Neural cell (in vitro differentiated cells): Measurements from ENCODE around the gene RIMKLB. TPM values are rescaled to one million over a fixed set of nuclear protein-coding genes. Genes with fewer than 3 reads are reported as not detected.

Source experiments
- H2AFZ ChIP-seq: fragments of 200-600, 300-800 bp; sonication (generic), shearing (Covaris generic); 2 replicates; pipeline ENCODE4 v1.6.0; 2014; ENCODE audit warnings: low read depth, mild to moderate bottlenecking, antibody characterized with exemption, low read length, moderate library complexity
- H3F3A ChIP-seq: fragments of 200-600 bp; shearing (Covaris generic); 2 replicates; pipeline ENCODE4 v1.6.1; 2016; ENCODE audit warnings: mild to moderate bottlenecking, moderate library complexity, mixed read lengths, antibody characterized with exemption, low read length; ENCODE audit not compliant: insufficient read depth, poor library complexity, severe bottlenecking
- H3K27ac ChIP-seq: fragments of 200-600, 300-800 bp; sonication (generic), shearing (Covaris generic); 2 replicates; pipeline ENCODE4 v1.5.1; 2014; ENCODE audit warnings: mild to moderate bottlenecking, low read length, moderate library complexity
- H3K27me3 ChIP-seq: fragments of 300-800, 200-600 bp; sonication (generic), shearing (Covaris generic); 2 replicates; pipeline ENCODE4 v1.6.0; 2014; ENCODE audit warnings: mild to moderate bottlenecking, low read depth, low read length, moderate library complexity; ENCODE audit not compliant: insufficient read depth
- H3K36me3 ChIP-seq: fragments of 300-800, 200-600 bp; sonication (generic), shearing (Covaris generic); 2 replicates; pipeline ENCODE4 v1.5.1; 2014; ENCODE audit warnings: mild to moderate bottlenecking, antibody characterized with exemption, low read length, moderate library complexity; ENCODE audit not compliant: insufficient read depth
- H3K4me2 ChIP-seq: fragments of 300-800, 200-600 bp; sonication (generic), shearing (Covaris generic); 2 replicates; pipeline ENCODE4 v1.6.0; 2014; ENCODE audit warnings: mild to moderate bottlenecking, low read length
- H3K4me3 ChIP-seq: fragments of 300-800, 200-600 bp; sonication (generic), shearing (Covaris generic); 2 replicates; pipeline ENCODE4 v1.5.1; 2014; ENCODE audit warnings: mild to moderate bottlenecking, low read length, moderate library complexity
- H3K79me2 ChIP-seq: fragments of 200-600 bp; shearing (Covaris generic); replicated peaks from 2 replicates; pipeline ENCODE4 v1.6.0; 2014; ENCODE audit warnings: mild to moderate bottlenecking, low read length, moderate library complexity; ENCODE audit not compliant: insufficient read depth
- H3K9ac ChIP-seq: fragments of 300-800, 200-600 bp; sonication (generic), shearing (Covaris generic); 2 replicates; pipeline ENCODE4 v1.6.1; 2016; ENCODE audit warnings: mild to moderate bottlenecking, low read length, mixed read lengths
- H3K9me2 ChIP-seq: fragments of 200-600 bp; shearing (Covaris generic); 2 replicates; pipeline ENCODE4 v1.6.1; 2016; ENCODE audit warnings: mild to moderate bottlenecking, low read length, mixed read lengths; ENCODE audit not compliant: insufficient read depth
- H3K9me3 ChIP-seq: fragments of 200-600, 300-800 bp; sonication (generic), shearing (Covaris generic); 2 replicates; pipeline ENCODE4 v1.6.1; 2016; ENCODE audit warnings: mild to moderate bottlenecking, mixed run types, low read length, moderate library complexity, mixed read lengths
- H4K20me1 ChIP-seq: fragments of 200-600 bp; shearing (Covaris generic); 2 replicates; pipeline ENCODE4 v1.6.1; 2016; ENCODE audit warnings: mild to moderate bottlenecking, mixed run types; ENCODE audit not compliant: insufficient read depth
- CTCF ChIP-seq: fragments of 450-650 bp; IDR thresholded peaks from 2 replicates; pipeline ENCODE4 v1.5.1; 2014; ENCODE audit warnings: antibody characterized with exemption, mild to moderate bottlenecking, moderate library complexity; ENCODE audit not compliant: poor library complexity, severe bottlenecking
- EP300 ChIP-seq: fragments of 450-650 bp; conservative IDR thresholded peaks from 2 replicates; pipeline ENCODE4 v1.6.1; 2014; ENCODE audit warnings: antibody characterized with exemption, mild to moderate bottlenecking, moderate library complexity; ENCODE audit not compliant: poor library complexity, severe bottlenecking
- EZH2 ChIP-seq: fragments of 200-600, 300-800 bp; shearing (Covaris generic), sonication (generic); IDR thresholded peaks from 2 replicates; pipeline ENCODE4 v1.6.1; 2014; ENCODE audit warnings: antibody characterized with exemption, low read length, borderline replicate concordance, mild to moderate bottlenecking; ENCODE audit not compliant: insufficient read depth, poor library complexity, severe bottlenecking
- MXI1 ChIP-seq: fragments of 450-650 bp; conservative IDR thresholded peaks from 2 replicates; pipeline ENCODE4 v1.6.1; 2014; ENCODE audit warnings: antibody characterized with exemption, mild to moderate bottlenecking; ENCODE audit not compliant: poor library complexity, severe bottlenecking
- POLR2AphosphoS5 ChIP-seq: IDR thresholded peaks from 2 replicates; pipeline ENCODE4 v1.6.1; 2012
- RAD21 ChIP-seq: fragments of 450-650 bp; conservative IDR thresholded peaks from 2 replicates; pipeline ENCODE4 v1.6.1; 2014; ENCODE audit warnings: antibody characterized with exemption, mild to moderate bottlenecking, moderate library complexity
- REST ChIP-seq: IDR thresholded peaks from 2 replicates; pipeline ENCODE4 v1.6.1; 2012; ENCODE audit warnings: borderline replicate concordance
- SMC3 ChIP-seq: fragments of 450-650 bp; conservative IDR thresholded peaks from 2 replicates; pipeline ENCODE4 v1.6.1; 2014; ENCODE audit warnings: antibody characterized with exemption, mild to moderate bottlenecking, moderate library complexity; ENCODE audit not compliant: poor library complexity
- TAF1 ChIP-seq: IDR thresholded peaks from 2 replicates; pipeline ENCODE4 v1.6.1; 2012; ENCODE audit warnings: low read depth
- polyA plus RNA-seq: library from polyadenylated mRNA; depleted of rRNA; stranded (reverse); fragments of >200 nt; gene quantifications from 2 replicates; pipeline ENCODE4 v1.2.3, GENCODE V29; 2014

Gene RIMKLB
- polyA plus RNA-seq, 1 donor from 2014 or later: 393 TPM

- H3K4me3 ChIP-seq: no peak overlapping the region
- no peak overlapping the region for H2AFZ ChIP-seq
Measured at GRCh38 chr12:8821591-8821990, 123.8 kb downstream of the RIMKLB start.

GRCh38 chr12:8822298-8822697 is 124.5 kb downstream of the RIMKLB start, which contains the start of gene A2ML1:
TSS of gene A2ML1 (plus strand) at chr12:8822621. CDS start at chr12:8822652, 31 bp downstream.
- Histone ChIP-seq H3K4me3 (no peak within 1 kb of the TSS), H3K36me3 (no peaks in the 10 kb centered on the region), H3K9ac (no peak within 1 kb of the TSS), H3K9me2 (no peaks in the 10 kb centered on the region), H3K9me3 (no peaks in the 10 kb centered on the region), H4K20me1 (no peaks in the 10 kb centered on the region), H2AFZ (no peak within 1 kb of the TSS), H3F3A (no peaks in the 10 kb centered on the region), H3K27ac (no peak within 1 kb of the TSS), H3K27me3 (no peaks in the 10 kb centered on the region), H3K4me2 (no peak within 1 kb of the TSS), H3K79me2 (no peaks in the 10 kb centered on the region)
- TF ChIP-seq EZH2: no peak

More at GRCh38 chr12:8821591-8821990, 123.8 kb downstream of the RIMKLB start:
- Histone ChIP-seq H3K79me2 (no peaks in the 10 kb centered on the region), H3K4me2 (no peak overlapping the region), H3K27ac (no peak overlapping the region), H3K27me3 (no peaks in the 10 kb centered on the region), H3K9me3 (no peaks in the 10 kb centered on the region), H3K9me2 (no peaks in the 10 kb centered on the region), H4K20me1 (no peaks in the 10 kb centered on the region), H3K36me3 (no peaks in the 10 kb centered on the region), H3K9ac (no peak overlapping the region), H3F3A (no peaks in the 10 kb centered on the region)
- TF ChIP-seq SMC3 (no peak), POLR2AphosphoS5 (no peak), REST (no peak), CTCF (no peak), RAD21 (no peak), EZH2 (no peak), TAF1 (no peak), EP300 (no peak), MXI1 (no peak)
